PC-3 (cell line): ENCODE measurements around the gene NFAT5. TPM values are rescaled to one million over a fixed set of nuclear protein-coding genes. Genes with fewer than 3 reads are reported as not detected.

Experiments used
- ATAC-seq: fragments of 200-7000 bp; cut with Tn5 transposase; 2 replicates; pipeline ENCODE4 v1.9.1; 2020; ENCODE audit warnings: mild to moderate bottlenecking, moderate library complexity
- BruUV-seq: library from RNA; stranded (reverse); fragments of 400-500 nt; replicated peaks from 2 replicates; lab custom pipeline; 2021; lab: Mats Ljungman, UMichigan
- CTCF ChIA-PET: fragments of 300-600 bp; sonication (Branson Sonifier 250); formaldehyde crosslinking; loops from one replicate; lab custom pipeline; 2022; ENCODE audit warnings: antibody characterized with exemption; lab: Charles Lee
- POLR2A ChIA-PET: fragments of 300-600 bp; sonication (Branson Sonifier 250); formaldehyde crosslinking; loops from one replicate; lab custom pipeline; 2022; ENCODE audit warnings: antibody characterized with exemption; ENCODE audit not compliant: unreplicated experiment; lab: Charles Lee
- DNase-seq: peaks from one replicate; pipeline ENCODE4 v3.0.0-alpha.2; 2015
- H2AFZ ChIP-seq: fragments of 300-600 bp; sonication (generic); 2 replicates; pipeline ENCODE4 v1.6.0; 2016; ENCODE audit warnings: antibody characterized with exemption, low read length
- H3F3A ChIP-seq: fragments of 300-600 bp; sonication (generic); one replicate; pipeline ENCODE4 v1.6.0; 2017; ENCODE audit warnings: antibody characterized with exemption, low read length, control low read depth, mild to moderate bottlenecking; ENCODE audit not compliant: unreplicated experiment
- H3K27ac ChIP-seq: fragments of 300-600 bp; sonication (generic); 2 replicates; pipeline ENCODE4 v1.5.1; 2016; ENCODE audit warnings: mild to moderate bottlenecking, low read length
- H3K27me3 ChIP-seq: fragments of 300-600 bp; sonication (generic); 2 replicates; pipeline ENCODE4 v1.6.1; 2016; ENCODE audit warnings: low read length, mixed read lengths
- H3K36me3 ChIP-seq: fragments of 300-600 bp; sonication (generic); 2 replicates; pipeline ENCODE4 v1.6.1; 2016; ENCODE audit warnings: low read depth, mixed run types, low read length, mixed read lengths
- H3K4me1 ChIP-seq: fragments of 300-600 bp; sonication (generic); 2 replicates; pipeline ENCODE4 v1.5.1; 2016; ENCODE audit warnings: low read length; ENCODE audit not compliant: insufficient read depth
- H3K4me2 ChIP-seq: fragments of 300-600 bp; sonication (generic); 2 replicates; pipeline ENCODE4 v1.6.0; 2016; ENCODE audit warnings: low read length
- H3K4me3 ChIP-seq: fragments of 300-600 bp; sonication (generic); 2 replicates; pipeline ENCODE4 v1.5.1; 2016; ENCODE audit warnings: mild to moderate bottlenecking, low read length, mixed read lengths
- H3K79me2 ChIP-seq: fragments of 300-600 bp; sonication (generic); 2 replicates; pipeline ENCODE4 v1.6.1; 2017; ENCODE audit warnings: low read length, mixed read lengths
- H3K9ac ChIP-seq: fragments of 300-600 bp; sonication (generic); 2 replicates; pipeline ENCODE4 v1.6.0; 2016; ENCODE audit warnings: mild to moderate bottlenecking, low read length
- H3K9me2 ChIP-seq: fragments of 300-600 bp; sonication (generic); replicated peaks from 2 replicates; pipeline ENCODE4 v1.6.1; 2016; ENCODE audit warnings: mixed run types, low read length, mixed read lengths
- H3K9me3 ChIP-seq: fragments of 300-600 bp; sonication (generic); 2 replicates; pipeline ENCODE4 v1.6.1; 2016; ENCODE audit warnings: low read length, mixed read lengths
- H4K20me1 ChIP-seq: fragments of 300-600 bp; sonication (generic); 2 replicates; pipeline ENCODE4 v1.6.1; 2016; ENCODE audit warnings: low read length, mixed read lengths
- EZH2 ChIP-seq: fragments of 300-600 bp; sonication (generic); IDR thresholded peaks from one replicate; pipeline ENCODE4 v1.6.1; 2017; ENCODE audit warnings: antibody characterized with exemption, mild to moderate bottlenecking, low read length; ENCODE audit not compliant: unreplicated experiment
- intact Hi-C: fragments of 100-400 bp; cut with micrococcal nuclease; formaldehyde crosslinking; loops from 2 replicates; pipeline ENCODE4 v1.9.0; 2023
- total RNA-seq: library from RNA; depleted of rRNA; stranded (reverse); fragments of >200 nt; gene quantifications from 2 replicates; pipeline ENCODE4 v1.2.3, GENCODE V29; 2014
- TF ChIP-seq, protein P1 (sequence below): fragments of 300-600 bp; sonication (generic); conservative IDR thresholded peaks from 2 replicates; pipeline ENCODE4 v1.5.1; 2017; ENCODE audit warnings: antibody characterized with exemption, low read depth, mild to moderate bottlenecking, low read length

The NFAT5 gene
- total RNA-seq, 1 experiment from 2014 or later = 11.4 TPM

DNA sequence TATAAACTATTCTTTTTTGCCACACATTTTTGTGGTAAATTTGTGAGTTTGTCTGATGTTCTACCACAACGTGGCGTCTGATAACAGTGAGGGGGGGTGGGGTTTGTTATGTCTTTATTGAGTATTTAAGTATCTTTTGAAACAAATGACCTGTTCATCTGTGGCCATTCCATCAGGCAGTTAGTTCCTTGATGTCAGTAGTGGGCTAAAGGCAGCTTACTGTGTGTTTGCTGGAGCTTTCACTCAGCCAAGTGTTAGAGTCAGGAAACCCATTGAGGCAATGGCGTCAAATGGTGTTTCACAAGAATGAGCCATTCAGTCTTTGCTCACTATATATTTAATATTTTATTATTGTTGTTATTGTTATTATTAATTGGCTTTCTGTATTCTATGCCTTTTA, 132.6 kb downstream of the NFAT5 start:
- BruUV-seq = no TSS peak
- TF ChIP-seq, protein P1, sequence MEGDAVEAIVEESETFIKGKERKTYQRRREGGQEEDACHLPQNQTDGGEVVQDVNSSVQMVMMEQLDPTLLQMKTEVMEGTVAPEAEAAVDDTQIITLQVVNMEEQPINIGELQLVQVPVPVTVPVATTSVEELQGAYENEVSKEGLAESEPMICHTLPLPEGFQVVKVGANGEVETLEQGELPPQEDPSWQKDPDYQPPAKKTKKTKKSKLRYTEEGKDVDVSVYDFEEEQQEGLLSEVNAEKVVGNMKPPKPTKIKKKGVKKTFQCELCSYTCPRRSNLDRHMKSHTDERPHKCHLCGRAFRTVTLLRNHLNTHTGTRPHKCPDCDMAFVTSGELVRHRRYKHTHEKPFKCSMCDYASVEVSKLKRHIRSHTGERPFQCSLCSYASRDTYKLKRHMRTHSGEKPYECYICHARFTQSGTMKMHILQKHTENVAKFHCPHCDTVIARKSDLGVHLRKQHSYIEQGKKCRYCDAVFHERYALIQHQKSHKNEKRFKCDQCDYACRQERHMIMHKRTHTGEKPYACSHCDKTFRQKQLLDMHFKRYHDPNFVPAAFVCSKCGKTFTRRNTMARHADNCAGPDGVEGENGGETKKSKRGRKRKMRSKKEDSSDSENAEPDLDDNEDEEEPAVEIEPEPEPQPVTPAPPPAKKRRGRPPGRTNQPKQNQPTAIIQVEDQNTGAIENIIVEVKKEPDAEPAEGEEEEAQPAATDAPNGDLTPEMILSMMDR = no peak
- Histone ChIP-seq H3K79me2 (no peaks in the 10 kb centered on the region), H3K9ac (no peak overlapping the region), H3K9me3 (no peaks in the 10 kb centered on the region), H4K20me1 (no peaks in the 10 kb centered on the region), H3K9me2 (no peaks in the 10 kb centered on the region), H3K27me3 (no peaks in the 10 kb centered on the region), H3K4me3 (no peak overlapping the region), H3K4me1 (no peaks in the 10 kb centered on the region), H2AFZ (no peak overlapping the region), H3K36me3 (peaks cover 18% of the 10 kb centered on the region; the same call in 1 of the 2 replicates), H3K4me2 (no peak overlapping the region), H3K27ac (no peak overlapping the region), H3F3A (no peaks in the 10 kb centered on the region)
- ChIA-PET POLR2A (no interaction called here), CTCF (no interaction called here)
- ATAC-seq = no peak
- DNase-seq = no peak
- intact Hi-C loops = no loop called here

DNA sequence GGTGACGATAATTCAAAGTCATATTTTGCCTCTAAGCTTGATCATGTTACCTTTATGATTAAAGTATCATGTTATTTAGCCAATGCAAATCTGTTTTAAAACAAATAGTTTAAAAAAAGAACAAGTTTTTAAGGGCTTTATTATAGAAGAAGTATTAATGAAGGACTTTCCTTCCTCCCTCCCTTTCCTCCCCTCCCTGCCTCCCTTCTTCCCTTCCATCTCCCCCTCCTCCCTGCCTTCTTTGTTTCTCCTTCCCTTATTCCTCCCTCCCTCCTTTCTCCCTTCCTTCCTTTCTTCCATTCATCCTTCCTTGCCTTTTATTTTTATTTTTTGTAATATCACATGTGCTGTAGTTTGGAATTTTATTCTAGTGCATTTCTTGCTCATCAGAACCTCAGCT, 134.1 kb downstream of the NFAT5 start:
- peaks cover 20% of the 10 kb centered on the region; the same call in 1 of the 2 replicates for H3K36me3 ChIP-seq
- intact Hi-C loops = no loop called here

DNA sequence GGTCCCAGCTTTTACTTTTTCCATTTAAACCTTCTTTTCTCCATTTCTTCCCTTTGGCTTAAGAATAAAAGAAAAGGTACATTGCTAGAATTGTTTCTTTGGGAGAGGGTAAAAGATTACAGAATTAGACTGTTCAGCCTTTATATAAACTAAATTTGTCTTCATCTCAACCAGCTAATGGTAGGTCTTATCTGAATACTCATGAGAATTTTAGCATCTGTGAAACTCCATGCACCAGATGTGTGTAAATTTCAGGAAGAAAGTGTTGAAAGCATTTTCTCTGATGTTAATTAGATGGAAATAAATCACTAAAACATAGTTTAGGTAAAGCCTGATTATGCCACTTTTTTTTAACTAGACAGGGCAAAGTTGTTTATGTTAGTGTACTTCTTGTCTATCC, 135.7 kb downstream of the NFAT5 start:
- H3K27ac ChIP-seq = no peak overlapping the region
- H3K4me3 ChIP-seq = no peak overlapping the region
- TF ChIP-seq, protein P1 = no peak
- TF ChIP-seq EZH2 = no peak
- H4K20me1 ChIP-seq = no peaks in the 10 kb centered on the region
- H2AFZ ChIP-seq = no peak overlapping the region
- DNase-seq (no peak), ATAC-seq (no peak)
- H3K4me2 ChIP-seq = no peak overlapping the region
- H3K9me3 ChIP-seq = no peaks in the 10 kb centered on the region
- H3K27me3 ChIP-seq = no peaks in the 10 kb centered on the region
- no peaks in the 10 kb centered on the region for H3F3A ChIP-seq
- H3K36me3 ChIP-seq = peaks cover 13% of the 10 kb centered on the region; the same call in 1 of the 2 replicates
- POLR2A ChIA-PET = no interaction called here
- H3K9ac ChIP-seq = no peak overlapping the region
- no peaks in the 10 kb centered on the region for H3K9me2 ChIP-seq
- H3K4me1 ChIP-seq = peaks cover 3% of the 10 kb centered on the region
- intact Hi-C loops = no loop called here
- CTCF ChIA-PET = no interaction called here
- BruUV-seq = no TSS peak
- H3K79me2 ChIP-seq = no peaks in the 10 kb centered on the region

More for the DNA sequence above, 134.1 kb downstream of the NFAT5 start:
- Histone ChIP-seq H3K27me3 (no peaks in the 10 kb centered on the region), H3K79me2 (no peaks in the 10 kb centered on the region), H3F3A (no peaks in the 10 kb centered on the region), H3K4me3 (no peak overlapping the region), H3K27ac (no peak overlapping the region), H3K9me2 (no peaks in the 10 kb centered on the region), H4K20me1 (no peaks in the 10 kb centered on the region), H3K4me2 (no peak overlapping the region), H3K9me3 (no peaks in the 10 kb centered on the region), H2AFZ (no peak overlapping the region), H3K4me1 (no peaks in the 10 kb centered on the region), H3K9ac (no peak overlapping the region)
- DNase-seq = no peak
- ChIA-PET POLR2A (no interaction called here), CTCF (no interaction called here)
- no peak for TF ChIP-seq EZH2
- BruUV-seq = no TSS peak
- ATAC-seq = no peak
